ENCODE results near the gene CDCA3. TPM values are rescaled to one million over a fixed set of nuclear protein-coding genes. Genes with fewer than 3 reads are reported as not detected.

Gene CDCA3
- total RNA-seq, 1 donor from 2014 or later = 36.1 TPM

- TF ChIP-seq CTCF (IDR thresholded peaks at IDR 0.05; ENCODE audit: unreplicated experiment) = peak; percentile 99
- H3K27me3 Mint-ChIP-seq = peaks cover 61% of the 10 kb centered on the region
- H3K36me3 Mint-ChIP-seq (ENCODE audit: insufficient read depth) = no peaks in the 10 kb centered on the region
- peaks cover 17% of the 10 kb centered on the region for H3K4me1 Mint-ChIP-seq (ENCODE audit: low read depth)
- H3K4me3 Mint-ChIP-seq (ENCODE audit: low read depth) = no peak overlapping the region
- DNase-seq (ENCODE audit: low spot score, unreplicated experiment) = peak; percentile 95
- no peaks in the 10 kb centered on the region for H3K9me3 Mint-ChIP-seq (ENCODE audit: low read depth)
- H3K27ac Mint-ChIP-seq = no peak overlapping the region
These were observed 25.5 kb downstream of the CDCA3 start for GRCh38 chr12:6825398-6826124.

GRCh38 chr12:6824901-6825381 lies 26.1 kb downstream of the CDCA3 start:
- no peak overlapping the region for H3K27ac Mint-ChIP-seq
- peaks cover 19% of the 10 kb centered on the region for H3K4me1 Mint-ChIP-seq (ENCODE audit: low read depth)
- no peak for DNase-seq (ENCODE audit: low spot score, unreplicated experiment)
- no peaks in the 10 kb centered on the region for H3K9me3 Mint-ChIP-seq (ENCODE audit: low read depth)
- peaks cover 63% of the 10 kb centered on the region for H3K27me3 Mint-ChIP-seq
- TF ChIP-seq CTCF (IDR thresholded peaks at IDR 0.05; ENCODE audit: unreplicated experiment) = no peak
- no peak overlapping the region for H3K4me3 Mint-ChIP-seq (ENCODE audit: low read depth)
- H3K36me3 Mint-ChIP-seq (ENCODE audit: insufficient read depth) = no peaks in the 10 kb centered on the region

- no peak overlapping the region for H3K27ac Mint-ChIP-seq
- H3K27me3 Mint-ChIP-seq = peaks cover 69% of the 10 kb centered on the region
- DNase-seq (ENCODE audit: low spot score, unreplicated experiment) = no peak
- H3K4me1 Mint-ChIP-seq (ENCODE audit: low read depth) = peaks cover 22% of the 10 kb centered on the region
- no peak for TF ChIP-seq CTCF (IDR thresholded peaks at IDR 0.05; ENCODE audit: unreplicated experiment)
- H3K36me3 Mint-ChIP-seq (ENCODE audit: insufficient read depth) = no peaks in the 10 kb centered on the region
- no peaks in the 10 kb centered on the region for H3K9me3 Mint-ChIP-seq (ENCODE audit: low read depth)
- no peak overlapping the region for H3K4me3 Mint-ChIP-seq (ENCODE audit: low read depth)
These were observed 26.9 kb downstream of the CDCA3 start for GRCh38 chr12:6824085-6824775.

- TF ChIP-seq CTCF (IDR thresholded peaks at IDR 0.05; ENCODE audit: unreplicated experiment) = no peak
- H3K36me3 Mint-ChIP-seq (ENCODE audit: insufficient read depth) = no peaks in the 10 kb centered on the region
- H3K4me3 Mint-ChIP-seq (ENCODE audit: low read depth) = no peak overlapping the region
- H3K9me3 Mint-ChIP-seq (ENCODE audit: low read depth) = no peaks in the 10 kb centered on the region
- no peak overlapping the region for H3K27ac Mint-ChIP-seq
- DNase-seq (ENCODE audit: low spot score, unreplicated experiment) = no peak
- peaks cover 70% of the 10 kb centered on the region for H3K27me3 Mint-ChIP-seq
- H3K4me1 Mint-ChIP-seq (ENCODE audit: low read depth) = peaks cover 24% of the 10 kb centered on the region
These were observed 27.7 kb downstream of the CDCA3 start for GRCh38 chr12:6823182-6824084.
